ENCODE results near the gene ABLIM3.
A peak's percentile ranks its signal among the peaks of the same experiment; 100 is the strongest.

The ABLIM3 gene
- total RNA-seq = 0 to 0.19 (median 0) reads per million in 3 experiments

GRCh38 chr5:149141224-149141956, at the start of gene ABLIM3:
ABLIM3 (plus strand) TSS chr5:149141493; CDS start chr5:149142096, 603 bp downstream.
- peak; percentile 67 for DNase-seq

DNA sequence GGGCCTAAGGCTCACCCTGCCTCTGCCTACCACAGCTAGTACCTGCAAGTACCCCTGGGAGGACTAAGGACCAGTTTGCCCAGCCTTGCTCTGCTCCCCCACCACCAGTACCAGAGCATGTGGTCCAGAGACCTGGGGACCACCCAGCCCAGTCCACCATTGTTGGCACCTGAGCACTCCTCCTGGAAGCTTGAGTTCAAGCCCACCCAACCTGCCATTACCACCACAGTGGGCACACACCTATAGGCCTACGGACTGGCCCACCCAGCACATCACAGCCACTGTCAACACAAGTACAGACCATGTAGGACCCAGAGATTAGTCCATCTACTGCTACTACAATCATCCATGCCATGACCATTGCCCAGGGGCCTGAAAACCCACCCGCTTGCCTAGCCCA, 47.7 kb upstream of the ABLIM3 start:
- DNase-seq = no peak

DNA sequence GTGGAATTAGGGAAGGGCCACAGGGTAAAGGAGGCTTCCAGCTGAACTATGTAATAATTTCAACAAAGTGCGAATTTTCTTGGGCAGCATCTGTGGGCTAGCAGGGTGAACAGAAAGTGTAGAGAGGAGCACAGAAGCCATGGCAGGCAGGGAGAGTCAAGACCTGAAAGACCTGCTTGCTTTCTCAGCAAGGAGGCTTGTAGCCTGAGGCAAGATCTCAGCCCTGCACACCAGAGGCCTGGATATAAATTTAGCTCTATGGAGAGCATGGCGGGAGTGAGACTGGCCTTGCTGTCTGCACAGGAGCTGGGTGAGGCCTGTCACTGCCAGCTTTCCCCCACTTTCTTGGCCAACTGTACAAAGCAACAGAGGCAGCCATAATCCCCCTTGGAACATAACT, 46.3 kb upstream of the ABLIM3 start:
- no peak for DNase-seq

- DNase-seq = no peak
These were observed 41.4 kb upstream of the ABLIM3 start for GRCh38 chr5:149099920-149100319.

DNA sequence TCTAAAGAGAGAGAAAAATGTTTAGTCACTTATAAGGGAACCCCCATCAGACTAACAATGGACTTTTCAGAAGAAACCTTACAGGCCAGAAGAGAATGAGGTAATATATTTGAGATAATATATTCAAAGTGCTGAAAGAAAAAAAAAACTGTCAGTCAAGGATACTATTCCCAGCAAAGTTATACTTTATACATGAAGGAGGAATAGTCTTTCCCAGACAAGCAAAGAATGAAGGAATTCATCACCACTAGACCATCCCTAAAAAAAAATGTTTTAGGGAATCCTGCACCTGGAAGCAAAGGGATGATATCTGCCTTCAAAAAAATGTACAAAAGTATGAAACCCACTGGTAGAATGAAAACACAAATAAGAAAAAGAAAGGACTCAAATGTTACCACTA, 41.0 kb upstream of the ABLIM3 start:
- DNase-seq = no peak

DNA sequence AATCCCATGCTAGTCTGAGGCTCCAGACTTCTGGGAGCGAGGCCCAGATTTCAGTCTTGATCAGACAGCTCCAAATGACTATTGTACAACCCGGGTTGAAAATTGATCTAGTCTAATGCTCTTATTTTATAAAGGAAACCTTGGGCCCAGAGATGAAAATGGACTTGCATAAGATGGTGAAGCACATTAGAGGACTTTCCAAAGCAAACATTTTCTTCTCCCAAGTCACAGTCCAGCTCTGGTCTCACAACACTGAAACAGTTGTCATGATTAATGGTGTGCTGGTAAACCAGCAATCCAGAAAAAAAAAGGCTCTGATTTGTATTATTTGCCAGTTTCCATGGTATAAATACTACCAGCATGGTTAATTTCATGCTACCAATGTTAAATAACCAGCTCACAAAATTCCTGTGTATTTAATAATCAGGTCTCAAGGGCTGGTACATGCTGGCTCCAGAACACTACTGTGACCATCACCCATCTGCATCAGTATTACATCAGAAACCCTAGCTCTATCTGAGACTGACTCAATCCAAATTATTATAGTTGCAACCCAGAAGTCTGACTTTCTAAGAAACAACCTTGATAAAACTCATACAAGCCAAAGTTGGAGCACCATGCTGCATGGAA, 32.5 kb upstream of the ABLIM3 start:
- no peak for DNase-seq

DNA sequence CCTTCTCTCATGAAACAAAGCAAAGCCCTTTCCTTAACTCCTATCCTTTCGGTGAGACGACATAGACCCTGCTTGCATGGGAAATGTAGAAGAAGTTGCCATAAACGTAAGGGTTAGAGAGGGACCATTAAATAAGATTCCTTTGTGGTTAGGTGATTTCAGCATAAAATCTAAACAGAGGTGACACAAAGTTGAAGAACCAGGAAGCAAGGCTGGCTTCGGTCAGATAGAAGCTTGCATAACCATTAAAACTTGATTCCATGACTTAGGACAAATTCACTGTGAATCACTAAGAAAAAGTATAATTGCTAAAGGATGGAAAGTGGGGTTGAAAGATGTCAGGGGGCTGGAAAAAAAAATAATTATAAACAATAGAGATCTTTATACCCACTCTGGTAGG, 30.9 kb upstream of the ABLIM3 start:
- DNase-seq = no peak

- no peak for DNase-seq
These were observed 27.6 kb upstream of the ABLIM3 start for GRCh38 chr5:149113669-149114068.

GRCh38 chr5:149114403-149115312, 26.6 kb upstream of the ABLIM3 start:
- peak; percentile 30 for DNase-seq

- DNase-seq = no peak
These were observed 23.3 kb upstream of the ABLIM3 start for GRCh38 chr5:149117970-149118369.

- DNase-seq = no peak
These were observed 22.8 kb upstream of the ABLIM3 start for GRCh38 chr5:149118463-149118862.

DNA sequence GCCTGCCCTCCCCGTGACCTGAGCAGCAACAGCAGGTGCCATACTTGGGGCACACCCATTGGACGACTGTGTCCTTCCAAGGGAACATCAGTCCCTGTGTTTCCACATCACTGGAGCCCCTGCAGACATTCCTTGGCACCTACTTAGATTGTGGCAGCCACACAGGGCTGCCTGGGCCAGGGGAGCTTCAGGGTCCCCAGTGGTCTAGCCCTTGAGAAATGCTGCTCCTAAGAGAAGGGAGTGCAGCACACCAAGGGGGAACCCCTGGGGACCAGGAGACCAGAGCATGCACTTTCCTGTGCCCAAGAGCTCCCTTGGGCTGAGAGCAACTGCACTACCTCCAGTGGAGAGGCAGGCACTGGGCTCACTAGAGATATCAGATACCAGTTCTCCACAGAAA, 20.1 kb upstream of the ABLIM3 start:
- no peak for DNase-seq

- no peak for DNase-seq
These were observed 18.1 kb upstream of the ABLIM3 start for GRCh38 chr5:149123211-149123610.

GRCh38 chr5:149125386-149125891, 15.9 kb upstream of the ABLIM3 start:
- no peak for DNase-seq

DNA sequence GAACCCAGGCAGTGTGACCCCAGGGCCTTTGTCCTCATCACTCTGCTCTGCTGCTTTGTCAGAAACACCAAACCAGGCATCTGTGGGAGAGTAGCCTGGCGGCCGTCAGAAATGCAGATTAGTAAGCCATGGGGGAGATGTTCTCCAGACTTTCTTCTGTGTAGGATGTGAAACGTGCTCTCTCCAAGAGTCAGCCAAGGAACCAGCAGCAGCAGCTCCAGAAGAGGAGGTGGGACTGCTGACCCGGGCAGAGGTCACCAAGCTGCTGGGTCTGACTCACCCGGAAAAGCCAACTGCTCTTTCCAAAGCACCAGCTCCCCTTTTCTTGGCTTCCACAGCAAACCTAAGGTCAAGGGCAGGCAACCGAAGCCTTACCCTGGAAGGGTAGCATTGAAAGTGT, 14.4 kb upstream of the ABLIM3 start:
- DNase-seq = no peak

GRCh38 chr5:149127394-149127955, 13.8 kb upstream of the ABLIM3 start:
- DNase-seq = no peak

DNA sequence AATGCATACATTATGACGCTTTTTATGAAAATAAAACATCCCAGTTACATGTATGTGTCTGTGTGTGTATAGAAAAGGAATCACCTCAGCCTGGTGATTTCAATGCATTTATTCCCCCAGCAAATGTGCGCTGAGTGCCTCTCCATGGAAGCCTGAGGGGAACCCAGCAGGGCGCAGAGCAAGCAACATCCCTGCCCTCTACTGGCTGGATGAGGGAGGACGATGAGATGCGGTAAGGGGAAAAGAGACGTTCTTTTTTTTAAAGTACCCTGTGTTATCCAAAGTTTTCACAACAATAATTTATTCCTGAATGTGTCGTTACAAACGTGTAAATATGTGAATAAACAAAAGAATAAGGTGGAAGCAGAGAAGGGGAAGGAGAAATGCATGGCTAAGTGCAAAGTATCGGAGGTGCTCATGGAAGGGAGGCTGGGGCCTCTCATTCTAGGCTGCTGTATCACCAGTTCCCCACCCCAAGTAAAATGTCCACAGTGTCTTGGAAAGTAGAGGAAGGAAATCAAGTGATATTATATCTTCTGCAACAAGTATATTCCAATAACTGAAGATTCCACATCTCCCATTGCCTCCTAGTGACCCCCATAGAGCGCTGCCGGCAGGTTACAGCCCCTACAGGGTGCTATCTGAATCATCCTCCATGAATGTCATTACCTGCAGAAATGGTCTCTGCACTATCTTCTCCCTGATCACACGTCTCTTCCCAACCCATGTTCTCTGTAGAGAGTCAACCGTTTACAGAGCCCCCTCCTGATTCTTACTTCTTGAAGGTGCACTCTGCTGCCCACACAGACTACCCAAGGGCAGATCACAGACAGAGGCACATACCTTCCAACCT, 13.0 kb upstream of the ABLIM3 start:
- DNase-seq = no peak

GRCh38 chr5:149129181-149129580, 12.1 kb upstream of the ABLIM3 start:
- DNase-seq = no peak

- DNase-seq = no peak
These were observed 11.0 kb upstream of the ABLIM3 start for GRCh38 chr5:149130121-149130914.

GRCh38 chr5:149132474-149132873, 8.8 kb upstream of the ABLIM3 start:
- no peak for DNase-seq

Data from central memory CD4-positive, alpha-beta T cell (primary cell).